Mesothelial cell of epicardium (in vitro differentiated cells): ENCODE measurements around the gene PRKAR1B. TPM values are rescaled to one million over a fixed set of nuclear protein-coding genes. Genes with fewer than 3 reads are reported as not detected.
A peak's percentile ranks its signal among the peaks of the same experiment; 100 is the strongest.

Experiments
- DNase-seq, 2 experiments: peaks; one replicate each; pipeline ENCODE4 v3.0.0; 2021; ENCODE audit warnings: low spot score in 2 of 2; ENCODE audit not compliant: unreplicated experiment in 2 of 2
- H3K27ac Mint-ChIP-seq: 2 replicates; pipeline ENCODE4 v1.8.0; 2021; ENCODE audit warnings: mixed read lengths
- H3K27me3 Mint-ChIP-seq: 2 replicates; pipeline ENCODE4 v1.8.0; 2021; ENCODE audit warnings: low read depth, mixed read lengths
- H3K36me3 Mint-ChIP-seq: 2 replicates; pipeline ENCODE4 v1.8.0; 2021; ENCODE audit warnings: mixed read lengths
- H3K4me1 Mint-ChIP-seq: 2 replicates; pipeline ENCODE4 v1.8.0; 2021; ENCODE audit warnings: mixed read lengths
- H3K4me3 Mint-ChIP-seq: 2 replicates; pipeline ENCODE4 v1.8.0; 2021; ENCODE audit warnings: mild to moderate bottlenecking, moderate library complexity, mixed read lengths
- H3K9me3 Mint-ChIP-seq: 2 replicates; pipeline ENCODE4 v1.8.0; 2021; ENCODE audit warnings: mixed read lengths
- total RNA-seq: library from RNA; stranded (reverse); gene quantifications from 3 replicates; pipeline ENCODE4 v1.2.1, GENCODE V29; 2021
- TF ChIP-seq, protein P1 (sequence below): fragments of 200-600 bp; sonication (generic); IDR thresholded peaks from one replicate; pipeline ENCODE4 v1.5.0; 2021; ENCODE audit warnings: antibody characterized with exemption; ENCODE audit not compliant: unreplicated experiment

PRKAR1B gene
- total RNA-seq, 1 donor from 2014 or later = 50.6 TPM

- DNase-seq = no peak
- Mint-ChIP-seq H3K27ac (peak overlapping the region; percentile 47), H3K27me3 (peaks cover 7% of the 10 kb centered on the region), H3K4me1 (peaks cover 37% of the 10 kb centered on the region), H3K36me3 (no peaks in the 10 kb centered on the region), H3K9me3 (no peaks in the 10 kb centered on the region), H3K4me3 (no peak overlapping the region)
- TF ChIP-seq, protein P1, sequence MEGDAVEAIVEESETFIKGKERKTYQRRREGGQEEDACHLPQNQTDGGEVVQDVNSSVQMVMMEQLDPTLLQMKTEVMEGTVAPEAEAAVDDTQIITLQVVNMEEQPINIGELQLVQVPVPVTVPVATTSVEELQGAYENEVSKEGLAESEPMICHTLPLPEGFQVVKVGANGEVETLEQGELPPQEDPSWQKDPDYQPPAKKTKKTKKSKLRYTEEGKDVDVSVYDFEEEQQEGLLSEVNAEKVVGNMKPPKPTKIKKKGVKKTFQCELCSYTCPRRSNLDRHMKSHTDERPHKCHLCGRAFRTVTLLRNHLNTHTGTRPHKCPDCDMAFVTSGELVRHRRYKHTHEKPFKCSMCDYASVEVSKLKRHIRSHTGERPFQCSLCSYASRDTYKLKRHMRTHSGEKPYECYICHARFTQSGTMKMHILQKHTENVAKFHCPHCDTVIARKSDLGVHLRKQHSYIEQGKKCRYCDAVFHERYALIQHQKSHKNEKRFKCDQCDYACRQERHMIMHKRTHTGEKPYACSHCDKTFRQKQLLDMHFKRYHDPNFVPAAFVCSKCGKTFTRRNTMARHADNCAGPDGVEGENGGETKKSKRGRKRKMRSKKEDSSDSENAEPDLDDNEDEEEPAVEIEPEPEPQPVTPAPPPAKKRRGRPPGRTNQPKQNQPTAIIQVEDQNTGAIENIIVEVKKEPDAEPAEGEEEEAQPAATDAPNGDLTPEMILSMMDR = no peak
Measured at GRCh38 chr7:513521-514166, 213.4 kb downstream of the PRKAR1B start.

- H3K4me1 Mint-ChIP-seq = peaks cover 32% of the 10 kb centered on the region
- TF ChIP-seq, protein P1 = no peak
- no peaks in the 10 kb centered on the region for H3K36me3 Mint-ChIP-seq
- peak overlapping the region; percentile 72 for H3K27ac Mint-ChIP-seq
- DNase-seq = no peak
- H3K27me3 Mint-ChIP-seq = peaks cover 3% of the 10 kb centered on the region
- H3K4me3 Mint-ChIP-seq = no peak overlapping the region
- no peaks in the 10 kb centered on the region for H3K9me3 Mint-ChIP-seq
Measured at GRCh38 chr7:512541-513311, 214.4 kb downstream of the PRKAR1B start.

DNA sequence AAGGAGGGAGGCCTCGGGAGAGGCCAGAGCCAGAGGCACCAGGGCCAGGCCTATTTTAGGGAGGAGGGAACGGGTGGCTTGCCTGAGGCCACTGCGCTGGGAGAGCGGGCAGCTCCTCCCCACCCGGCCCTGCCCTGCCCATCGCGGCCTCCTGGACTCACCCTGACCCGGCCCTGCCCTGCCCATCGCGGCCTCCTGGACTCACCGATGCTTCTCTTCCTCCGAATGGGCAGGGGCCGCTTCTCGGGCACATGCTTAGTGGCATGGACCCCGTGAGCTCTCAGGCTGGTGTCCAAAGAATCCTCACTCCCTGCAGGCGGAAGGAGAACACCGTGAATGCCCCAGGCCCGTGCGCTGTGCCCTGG, 215.0 kb downstream of the PRKAR1B start:
- peak overlapping the region; percentile 72 for H3K27ac Mint-ChIP-seq
- peaks cover 2% of the 10 kb centered on the region for H3K27me3 Mint-ChIP-seq
- H3K9me3 Mint-ChIP-seq = no peaks in the 10 kb centered on the region
- H3K36me3 Mint-ChIP-seq = no peaks in the 10 kb centered on the region
- peaks cover 32% of the 10 kb centered on the region for H3K4me1 Mint-ChIP-seq
- TF ChIP-seq, protein P1 = no peak
- DNase-seq = no peak
- H3K4me3 Mint-ChIP-seq = no peak overlapping the region

DNA sequence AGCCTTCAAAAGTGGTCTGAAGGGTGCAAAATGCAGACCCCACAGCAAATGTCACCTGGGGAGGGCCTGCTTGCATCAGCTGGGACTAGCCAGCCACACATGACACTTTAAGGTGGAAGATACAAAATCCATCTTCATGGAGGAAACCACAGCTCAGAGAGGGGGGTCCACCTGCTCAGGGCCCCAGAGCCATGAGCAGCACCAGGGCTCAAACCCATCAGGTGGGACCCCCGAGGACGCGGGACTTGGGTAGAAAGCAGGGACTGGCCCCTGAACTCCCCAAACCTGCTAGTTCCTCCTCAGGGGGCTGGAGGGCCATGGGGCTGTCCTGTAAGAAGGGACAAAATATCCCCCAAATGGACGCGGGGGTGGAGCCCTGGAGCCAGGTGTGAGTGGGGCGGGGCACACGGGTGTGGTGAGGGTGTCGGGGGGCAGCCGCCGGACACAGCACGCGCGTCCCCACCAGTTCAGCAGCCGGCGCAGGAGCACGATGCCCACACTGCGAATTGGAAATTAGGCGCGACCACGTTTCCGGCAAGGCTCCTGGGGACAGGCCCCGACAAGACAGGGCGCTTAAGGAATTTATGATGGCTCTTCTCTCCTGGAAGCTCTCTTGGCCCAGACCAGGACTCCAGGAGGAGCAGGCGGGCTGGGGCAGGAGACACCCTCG, 215.5 kb downstream of the PRKAR1B start:
- Mint-ChIP-seq H3K4me3 (no peak overlapping the region), H3K9me3 (no peaks in the 10 kb centered on the region), H3K27me3 (peaks cover 2% of the 10 kb centered on the region), H3K4me1 (peaks cover 32% of the 10 kb centered on the region), H3K27ac (no peak overlapping the region), H3K36me3 (no peaks in the 10 kb centered on the region)
- DNase-seq = no peak
- TF ChIP-seq, protein P1 = no peak

GRCh38 chr7:510782-511281, 216.2 kb downstream of the PRKAR1B start:
- no peaks in the 10 kb centered on the region for H3K9me3 Mint-ChIP-seq
- TF ChIP-seq, protein P1 = no peak
- no peak overlapping the region for H3K4me3 Mint-ChIP-seq
- H3K27ac Mint-ChIP-seq = no peak overlapping the region
- H3K27me3 Mint-ChIP-seq = peaks cover 2% of the 10 kb centered on the region
- peaks cover 26% of the 10 kb centered on the region for H3K4me1 Mint-ChIP-seq
- no peaks in the 10 kb centered on the region for H3K36me3 Mint-ChIP-seq
- no peak for DNase-seq
